Measurements from ENCODE around the gene IFNA1.
"Not testable (repeated sequence)": the region's sequence is repeated elsewhere in the genome, so short reads cannot be mapped to it uniquely, and the experiment has no call there.

The IFNA1 gene

GRCh38 chr9:21413624-21414023 is 26.6 kb upstream of the IFNA1 start:
- Histone ChIP-seq H3K4me3 (ENCODE audit: low read depth, low read length) (no peak overlapping the region), H3K27ac (ENCODE audit: low read depth, low read length) (no peak overlapping the region), H3K27me3 (ENCODE audit: control insufficient read depth, insufficient read depth, low read length) (no peaks in the 10 kb centered on the region), H3K9me3 (ENCODE audit: control insufficient read depth, insufficient read depth, low read depth, low read length) (no peaks in the 10 kb centered on the region), H3K9ac (ENCODE audit: low read length) (no peak overlapping the region), H3K36me3 (ENCODE audit: control insufficient read depth, insufficient read depth, low read length) (no peaks in the 10 kb centered on the region), H3K4me1 (ENCODE audit: control insufficient read depth, insufficient read depth, low read length) (no peaks in the 10 kb centered on the region)

- no peak overlapping the region for H3K27ac ChIP-seq (ENCODE audit: low read depth, low read length)
- H3K9me3 ChIP-seq (ENCODE audit: control insufficient read depth, insufficient read depth, low read depth, low read length) = no peaks in the 10 kb centered on the region
- no peak overlapping the region for H3K4me3 ChIP-seq (ENCODE audit: low read depth, low read length)
- no peaks in the 10 kb centered on the region for H3K27me3 ChIP-seq (ENCODE audit: control insufficient read depth, insufficient read depth, low read length)
- no peaks in the 10 kb centered on the region for H3K4me1 ChIP-seq (ENCODE audit: control insufficient read depth, insufficient read depth, low read length)
- no peak overlapping the region for H3K9ac ChIP-seq (ENCODE audit: low read length)
- H3K36me3 ChIP-seq (ENCODE audit: control insufficient read depth, insufficient read depth, low read length) = no peaks in the 10 kb centered on the region
Measured at GRCh38 chr9:21414220-21414940, 25.9 kb upstream of the IFNA1 start.

- H3K4me3 ChIP-seq (ENCODE audit: low read depth, low read length) = no peak overlapping the region
- no peaks in the 10 kb centered on the region for H3K27me3 ChIP-seq (ENCODE audit: control insufficient read depth, insufficient read depth, low read length)
- no peaks in the 10 kb centered on the region for H3K36me3 ChIP-seq (ENCODE audit: control insufficient read depth, insufficient read depth, low read length)
- no peak overlapping the region for H3K9ac ChIP-seq (ENCODE audit: low read length)
- no peaks in the 10 kb centered on the region for H3K9me3 ChIP-seq (ENCODE audit: control insufficient read depth, insufficient read depth, low read depth, low read length)
- H3K27ac ChIP-seq (ENCODE audit: low read depth, low read length) = no peak overlapping the region
- no peaks in the 10 kb centered on the region for H3K4me1 ChIP-seq (ENCODE audit: control insufficient read depth, insufficient read depth, low read length)
Measured at GRCh38 chr9:21415493-21416267, 24.6 kb upstream of the IFNA1 start.

GRCh38 chr9:21428235-21428634 is 12.0 kb upstream of the IFNA1 start:
- H3K9ac ChIP-seq (ENCODE audit: low read length) = no peak overlapping the region
- H3K4me1 ChIP-seq (ENCODE audit: control insufficient read depth, insufficient read depth, low read length) = peaks cover 18% of the 10 kb centered on the region
- no peak overlapping the region for H3K27ac ChIP-seq (ENCODE audit: low read depth, low read length)
- no peaks in the 10 kb centered on the region for H3K36me3 ChIP-seq (ENCODE audit: control insufficient read depth, insufficient read depth, low read length)
- H3K27me3 ChIP-seq (ENCODE audit: control insufficient read depth, insufficient read depth, low read length) = no peaks in the 10 kb centered on the region
- no peak overlapping the region for H3K4me3 ChIP-seq (ENCODE audit: low read depth, low read length)
- H3K9me3 ChIP-seq (ENCODE audit: control insufficient read depth, insufficient read depth, low read depth, low read length) = no peaks in the 10 kb centered on the region

- Histone ChIP-seq H3K4me3 (ENCODE audit: low read depth, low read length) (no peak overlapping the region), H3K4me1 (ENCODE audit: control insufficient read depth, insufficient read depth, low read length) (peaks cover 18% of the 10 kb centered on the region), H3K36me3 (ENCODE audit: control insufficient read depth, insufficient read depth, low read length) (no peaks in the 10 kb centered on the region), H3K9me3 (ENCODE audit: control insufficient read depth, insufficient read depth, low read depth, low read length) (no peaks in the 10 kb centered on the region), H3K9ac (ENCODE audit: low read length) (no peak overlapping the region), H3K27me3 (ENCODE audit: control insufficient read depth, insufficient read depth, low read length) (no peaks in the 10 kb centered on the region), H3K27ac (ENCODE audit: low read depth, low read length) (no peak overlapping the region)
Measured at GRCh38 chr9:21429191-21429590, 11.0 kb upstream of the IFNA1 start.

GRCh38 chr9:21432672-21433425 is 7.4 kb upstream of the IFNA1 start:
- no peaks in the 10 kb centered on the region for H3K27me3 ChIP-seq (ENCODE audit: control insufficient read depth, insufficient read depth, low read length)
- H3K27ac ChIP-seq (ENCODE audit: low read depth, low read length) = no peak overlapping the region
- H3K4me1 ChIP-seq (ENCODE audit: control insufficient read depth, insufficient read depth, low read length) = peaks cover 18% of the 10 kb centered on the region
- no peaks in the 10 kb centered on the region for H3K9me3 ChIP-seq (ENCODE audit: control insufficient read depth, insufficient read depth, low read depth, low read length)
- no peak overlapping the region for H3K9ac ChIP-seq (ENCODE audit: low read length)
- no peaks in the 10 kb centered on the region for H3K36me3 ChIP-seq (ENCODE audit: control insufficient read depth, insufficient read depth, low read length)
- no peak overlapping the region for H3K4me3 ChIP-seq (ENCODE audit: low read depth, low read length)

GRCh38 chr9:21434202-21435014 is 5.8 kb upstream of the IFNA1 start:
- H3K4me3 ChIP-seq (ENCODE audit: low read depth, low read length) = no peak overlapping the region
- no peak overlapping the region for H3K27ac ChIP-seq (ENCODE audit: low read depth, low read length)
- H3K36me3 ChIP-seq (ENCODE audit: control insufficient read depth, insufficient read depth, low read length) = no peaks in the 10 kb centered on the region
- H3K27me3 ChIP-seq (ENCODE audit: control insufficient read depth, insufficient read depth, low read length) = no peaks in the 10 kb centered on the region
- H3K9me3 ChIP-seq (ENCODE audit: control insufficient read depth, insufficient read depth, low read depth, low read length) = no peaks in the 10 kb centered on the region
- peaks cover 5% of the 10 kb centered on the region; the same call in 1 of the 2 replicates for H3K4me1 ChIP-seq (ENCODE audit: control insufficient read depth, insufficient read depth, low read length)
- H3K9ac ChIP-seq (ENCODE audit: low read length) = no peak overlapping the region

GRCh38 chr9:21435015-21435383 is 5.2 kb upstream of the IFNA1 start:
- H3K36me3 ChIP-seq (ENCODE audit: control insufficient read depth, insufficient read depth, low read length); H3K4me3 ChIP-seq (ENCODE audit: low read depth, low read length); H3K27ac ChIP-seq (ENCODE audit: low read depth, low read length); H3K9ac ChIP-seq (ENCODE audit: low read length); H3K9me3 ChIP-seq (ENCODE audit: control insufficient read depth, insufficient read depth, low read depth, low read length); H3K27me3 ChIP-seq (ENCODE audit: control insufficient read depth, insufficient read depth, low read length); H3K4me1 ChIP-seq (ENCODE audit: control insufficient read depth, insufficient read depth, low read length): not testable (repeated sequence)

- no peaks in the 10 kb centered on the region for H3K36me3 ChIP-seq (ENCODE audit: control insufficient read depth, insufficient read depth, low read length)
- peaks cover 9% of the 10 kb centered on the region; the same call in 1 of the 2 replicates for H3K9me3 ChIP-seq (ENCODE audit: control insufficient read depth, insufficient read depth, low read depth, low read length)
- H3K4me1 ChIP-seq (ENCODE audit: control insufficient read depth, insufficient read depth, low read length) = no peaks in the 10 kb centered on the region
- no peaks in the 10 kb centered on the region for H3K27me3 ChIP-seq (ENCODE audit: control insufficient read depth, insufficient read depth, low read length)
- no peak overlapping the region for H3K27ac ChIP-seq (ENCODE audit: low read depth, low read length)
- no peak overlapping the region for H3K4me3 ChIP-seq (ENCODE audit: low read depth, low read length)
- no peak overlapping the region for H3K9ac ChIP-seq (ENCODE audit: low read length)
Measured at GRCh38 chr9:21443849-21444625, 3.8 kb downstream of the IFNA1 start.

- not testable (repeated sequence) for H3K4me1 ChIP-seq (ENCODE audit: control insufficient read depth, insufficient read depth, low read length); H3K36me3 ChIP-seq (ENCODE audit: control insufficient read depth, insufficient read depth, low read length); H3K9ac ChIP-seq (ENCODE audit: low read length); H3K27me3 ChIP-seq (ENCODE audit: control insufficient read depth, insufficient read depth, low read length); H3K9me3 ChIP-seq (ENCODE audit: control insufficient read depth, insufficient read depth, low read depth, low read length); H3K4me3 ChIP-seq (ENCODE audit: low read depth, low read length); H3K27ac ChIP-seq (ENCODE audit: low read depth, low read length)
Measured at GRCh38 chr9:21449312-21449711, 9.1 kb downstream of the IFNA1 start.
